Heart left ventricle (tissue), 13 donors: Measurements from ENCODE around the gene TANGO6.

Source experiments
- POLR2A ChIP-seq, 2 donors: fragments of 450-650 bp; IDR thresholded peaks; one replicate each; pipeline ENCODE4 v1.6.1; 2017; ENCODE audit warnings: antibody characterized with exemption in 2 of 2, mild to moderate bottlenecking in 2 of 2, moderate library complexity in 2 of 2
- TF ChIP-seq, protein P1 (sequence below), 12 donors: fragments of 200-600 bp; sonication (generic) in 4 of 12; IDR thresholded peaks; one replicate each; pipeline versions ENCODE4 v1.5.0 to v1.8.0; 2018 to 2022; ENCODE audit warnings: antibody characterized with exemption in 12 of 12, mild to moderate bottlenecking in 5 of 12
- donor health status: ischemic (EF 13 %, LVEDD 7.1; RV severe dilation, severe dysfunction).
- donor health status: DM: no; HTN: yes; CAD: no.
- donor health status: DM: no; HTN: no; CAD: no.
- donor health status: ischemic (EF 25% LVEDD 6.9; RV normal size, moderate dysfunction).
- donor health status: ischemic (EF 25% LVEDD 5.7; RV mildly dilated, moderate dysfunction).
- donor health status: ischemic (EF 35%, LVEDD 5.7; RV mildly dilated, moderate dysfunction).
- donor health status: nonischemic (EF 11% LVEDD 7.7; RV severe dilation, severe dysfunction).
- donor health status: DM: yes; HTN: yes; CAD: no.
- donor health status: PGD.
- donor health status: ischemic (EF 29% LVEDD 5.4; RV normal size, mild dysfunction).
- donor health status: nonischemic (EF 23%, LVEDD 6.1; RV moderate dilation, normal function).

GRCh38 chr16:69119536-69119935, 276.2 kb downstream of the TANGO6 start:
- TF ChIP-seq, protein P1, sequence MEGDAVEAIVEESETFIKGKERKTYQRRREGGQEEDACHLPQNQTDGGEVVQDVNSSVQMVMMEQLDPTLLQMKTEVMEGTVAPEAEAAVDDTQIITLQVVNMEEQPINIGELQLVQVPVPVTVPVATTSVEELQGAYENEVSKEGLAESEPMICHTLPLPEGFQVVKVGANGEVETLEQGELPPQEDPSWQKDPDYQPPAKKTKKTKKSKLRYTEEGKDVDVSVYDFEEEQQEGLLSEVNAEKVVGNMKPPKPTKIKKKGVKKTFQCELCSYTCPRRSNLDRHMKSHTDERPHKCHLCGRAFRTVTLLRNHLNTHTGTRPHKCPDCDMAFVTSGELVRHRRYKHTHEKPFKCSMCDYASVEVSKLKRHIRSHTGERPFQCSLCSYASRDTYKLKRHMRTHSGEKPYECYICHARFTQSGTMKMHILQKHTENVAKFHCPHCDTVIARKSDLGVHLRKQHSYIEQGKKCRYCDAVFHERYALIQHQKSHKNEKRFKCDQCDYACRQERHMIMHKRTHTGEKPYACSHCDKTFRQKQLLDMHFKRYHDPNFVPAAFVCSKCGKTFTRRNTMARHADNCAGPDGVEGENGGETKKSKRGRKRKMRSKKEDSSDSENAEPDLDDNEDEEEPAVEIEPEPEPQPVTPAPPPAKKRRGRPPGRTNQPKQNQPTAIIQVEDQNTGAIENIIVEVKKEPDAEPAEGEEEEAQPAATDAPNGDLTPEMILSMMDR (IDR thresholded peaks at IDR 0.05), result no peak
- TF ChIP-seq POLR2A (IDR thresholded peaks at IDR 0.05), result no peak
